Panc1 (cell line): Measurements from ENCODE around the gene RNF11.

Source experiments
- CTCF ChIP-seq: fragments of 450-650 bp; IDR thresholded peaks from 2 replicates; pipeline ENCODE4 v1.5.1; 2017; ENCODE audit warnings: mild to moderate bottlenecking
- POLR2AphosphoS5 ChIP-seq: IDR thresholded peaks from 2 replicates; pipeline ENCODE4 v1.6.1; 2012; ENCODE audit warnings: mild to moderate bottlenecking, low read depth, low read length, moderate library complexity
- REST ChIP-seq, 2 experiments: IDR thresholded peaks; 2 replicates each; pipeline ENCODE4 v1.6.1; 2011 to 2012; ENCODE audit warnings: low read depth in 2 of 2, control low read depth in 1 of 2, low read length in 1 of 2, mild to moderate bottlenecking in 1 of 2, moderate library complexity in 1 of 2; ENCODE audit not compliant: insufficient read depth in 1 of 2
- SIN3A ChIP-seq: IDR thresholded peaks from 2 replicates; pipeline ENCODE4 v1.6.1; 2012; ENCODE audit warnings: low read depth, mild to moderate bottlenecking, low read length, moderate library complexity, borderline replicate concordance; ENCODE audit not compliant: insufficient read depth
- TCF7L2 ChIP-seq: IDR thresholded peaks from 2 replicates; pipeline ENCODE4 v1.6.1; 2011; ENCODE audit warnings: mild to moderate bottlenecking, low read depth, low read length, inconsistent platforms

GRCh38 chr1:51247499-51247898 is 11.4 kb downstream of the RNF11 start:
- TF ChIP-seq POLR2AphosphoS5 = no peak
- no peak for TF ChIP-seq CTCF
- TF ChIP-seq SIN3A = no peak
- TF ChIP-seq REST (IDR thresholded peaks at IDR 0.05; ENCODE audit: insufficient read depth in 1 of 2, low read depth in 2 of 2, low read length in 1 of 2) = no peak
- no peak for TF ChIP-seq TCF7L2
